Measurements from ENCODE around the gene VSIG8.

GRCh38 chr1:159889821-159890252 lies 27.4 kb upstream of the VSIG8 start:
- peak; percentile 67 for TF ChIP-seq GABPA (tag; conservative IDR thresholded peaks at IDR 0.05; ENCODE audit: low read depth)
- peak; percentile 35; the same call in 1 of the 2 replicates for TF ChIP-seq EP300 (IDR thresholded peaks at IDR 0.05; ENCODE audit: low read length)
- TF ChIP-seq, protein P1, sequence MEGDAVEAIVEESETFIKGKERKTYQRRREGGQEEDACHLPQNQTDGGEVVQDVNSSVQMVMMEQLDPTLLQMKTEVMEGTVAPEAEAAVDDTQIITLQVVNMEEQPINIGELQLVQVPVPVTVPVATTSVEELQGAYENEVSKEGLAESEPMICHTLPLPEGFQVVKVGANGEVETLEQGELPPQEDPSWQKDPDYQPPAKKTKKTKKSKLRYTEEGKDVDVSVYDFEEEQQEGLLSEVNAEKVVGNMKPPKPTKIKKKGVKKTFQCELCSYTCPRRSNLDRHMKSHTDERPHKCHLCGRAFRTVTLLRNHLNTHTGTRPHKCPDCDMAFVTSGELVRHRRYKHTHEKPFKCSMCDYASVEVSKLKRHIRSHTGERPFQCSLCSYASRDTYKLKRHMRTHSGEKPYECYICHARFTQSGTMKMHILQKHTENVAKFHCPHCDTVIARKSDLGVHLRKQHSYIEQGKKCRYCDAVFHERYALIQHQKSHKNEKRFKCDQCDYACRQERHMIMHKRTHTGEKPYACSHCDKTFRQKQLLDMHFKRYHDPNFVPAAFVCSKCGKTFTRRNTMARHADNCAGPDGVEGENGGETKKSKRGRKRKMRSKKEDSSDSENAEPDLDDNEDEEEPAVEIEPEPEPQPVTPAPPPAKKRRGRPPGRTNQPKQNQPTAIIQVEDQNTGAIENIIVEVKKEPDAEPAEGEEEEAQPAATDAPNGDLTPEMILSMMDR (IDR thresholded peaks at IDR 0.05 in 2 of 3, conservative IDR thresholded peaks at IDR 0.05 in 1 of 3; ENCODE audit: insufficient read depth in 2 of 3, low read depth in 1 of 3, low read length in 3 of 3), result no peak
- TF ChIP-seq, protein P2, sequence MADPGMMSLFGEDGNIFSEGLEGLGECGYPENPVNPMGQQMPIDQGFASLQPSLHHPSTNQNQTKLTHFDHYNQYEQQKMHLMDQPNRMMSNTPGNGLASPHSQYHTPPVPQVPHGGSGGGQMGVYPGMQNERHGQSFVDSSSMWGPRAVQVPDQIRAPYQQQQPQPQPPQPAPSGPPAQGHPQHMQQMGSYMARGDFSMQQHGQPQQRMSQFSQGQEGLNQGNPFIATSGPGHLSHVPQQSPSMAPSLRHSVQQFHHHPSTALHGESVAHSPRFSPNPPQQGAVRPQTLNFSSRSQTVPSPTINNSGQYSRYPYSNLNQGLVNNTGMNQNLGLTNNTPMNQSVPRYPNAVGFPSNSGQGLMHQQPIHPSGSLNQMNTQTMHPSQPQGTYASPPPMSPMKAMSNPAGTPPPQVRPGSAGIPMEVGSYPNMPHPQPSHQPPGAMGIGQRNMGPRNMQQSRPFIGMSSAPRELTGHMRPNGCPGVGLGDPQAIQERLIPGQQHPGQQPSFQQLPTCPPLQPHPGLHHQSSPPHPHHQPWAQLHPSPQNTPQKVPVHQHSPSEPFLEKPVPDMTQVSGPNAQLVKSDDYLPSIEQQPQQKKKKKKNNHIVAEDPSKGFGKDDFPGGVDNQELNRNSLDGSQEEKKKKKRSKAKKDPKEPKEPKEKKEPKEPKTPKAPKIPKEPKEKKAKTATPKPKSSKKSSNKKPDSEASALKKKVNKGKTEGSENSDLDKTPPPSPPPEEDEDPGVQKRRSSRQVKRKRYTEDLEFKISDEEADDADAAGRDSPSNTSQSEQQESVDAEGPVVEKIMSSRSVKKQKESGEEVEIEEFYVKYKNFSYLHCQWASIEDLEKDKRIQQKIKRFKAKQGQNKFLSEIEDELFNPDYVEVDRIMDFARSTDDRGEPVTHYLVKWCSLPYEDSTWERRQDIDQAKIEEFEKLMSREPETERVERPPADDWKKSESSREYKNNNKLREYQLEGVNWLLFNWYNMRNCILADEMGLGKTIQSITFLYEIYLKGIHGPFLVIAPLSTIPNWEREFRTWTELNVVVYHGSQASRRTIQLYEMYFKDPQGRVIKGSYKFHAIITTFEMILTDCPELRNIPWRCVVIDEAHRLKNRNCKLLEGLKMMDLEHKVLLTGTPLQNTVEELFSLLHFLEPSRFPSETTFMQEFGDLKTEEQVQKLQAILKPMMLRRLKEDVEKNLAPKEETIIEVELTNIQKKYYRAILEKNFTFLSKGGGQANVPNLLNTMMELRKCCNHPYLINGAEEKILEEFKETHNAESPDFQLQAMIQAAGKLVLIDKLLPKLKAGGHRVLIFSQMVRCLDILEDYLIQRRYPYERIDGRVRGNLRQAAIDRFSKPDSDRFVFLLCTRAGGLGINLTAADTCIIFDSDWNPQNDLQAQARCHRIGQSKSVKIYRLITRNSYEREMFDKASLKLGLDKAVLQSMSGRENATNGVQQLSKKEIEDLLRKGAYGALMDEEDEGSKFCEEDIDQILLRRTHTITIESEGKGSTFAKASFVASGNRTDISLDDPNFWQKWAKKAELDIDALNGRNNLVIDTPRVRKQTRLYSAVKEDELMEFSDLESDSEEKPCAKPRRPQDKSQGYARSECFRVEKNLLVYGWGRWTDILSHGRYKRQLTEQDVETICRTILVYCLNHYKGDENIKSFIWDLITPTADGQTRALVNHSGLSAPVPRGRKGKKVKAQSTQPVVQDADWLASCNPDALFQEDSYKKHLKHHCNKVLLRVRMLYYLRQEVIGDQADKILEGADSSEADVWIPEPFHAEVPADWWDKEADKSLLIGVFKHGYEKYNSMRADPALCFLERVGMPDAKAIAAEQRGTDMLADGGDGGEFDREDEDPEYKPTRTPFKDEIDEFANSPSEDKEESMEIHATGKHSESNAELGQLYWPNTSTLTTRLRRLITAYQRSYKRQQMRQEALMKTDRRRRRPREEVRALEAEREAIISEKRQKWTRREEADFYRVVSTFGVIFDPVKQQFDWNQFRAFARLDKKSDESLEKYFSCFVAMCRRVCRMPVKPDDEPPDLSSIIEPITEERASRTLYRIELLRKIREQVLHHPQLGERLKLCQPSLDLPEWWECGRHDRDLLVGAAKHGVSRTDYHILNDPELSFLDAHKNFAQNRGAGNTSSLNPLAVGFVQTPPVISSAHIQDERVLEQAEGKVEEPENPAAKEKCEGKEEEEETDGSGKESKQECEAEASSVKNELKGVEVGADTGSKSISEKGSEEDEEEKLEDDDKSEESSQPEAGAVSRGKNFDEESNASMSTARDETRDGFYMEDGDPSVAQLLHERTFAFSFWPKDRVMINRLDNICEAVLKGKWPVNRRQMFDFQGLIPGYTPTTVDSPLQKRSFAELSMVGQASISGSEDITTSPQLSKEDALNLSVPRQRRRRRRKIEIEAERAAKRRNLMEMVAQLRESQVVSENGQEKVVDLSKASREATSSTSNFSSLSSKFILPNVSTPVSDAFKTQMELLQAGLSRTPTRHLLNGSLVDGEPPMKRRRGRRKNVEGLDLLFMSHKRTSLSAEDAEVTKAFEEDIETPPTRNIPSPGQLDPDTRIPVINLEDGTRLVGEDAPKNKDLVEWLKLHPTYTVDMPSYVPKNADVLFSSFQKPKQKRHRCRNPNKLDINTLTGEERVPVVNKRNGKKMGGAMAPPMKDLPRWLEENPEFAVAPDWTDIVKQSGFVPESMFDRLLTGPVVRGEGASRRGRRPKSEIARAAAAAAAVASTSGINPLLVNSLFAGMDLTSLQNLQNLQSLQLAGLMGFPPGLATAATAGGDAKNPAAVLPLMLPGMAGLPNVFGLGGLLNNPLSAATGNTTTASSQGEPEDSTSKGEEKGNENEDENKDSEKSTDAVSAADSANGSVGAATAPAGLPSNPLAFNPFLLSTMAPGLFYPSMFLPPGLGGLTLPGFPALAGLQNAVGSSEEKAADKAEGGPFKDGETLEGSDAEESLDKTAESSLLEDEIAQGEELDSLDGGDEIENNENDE (IDR thresholded peaks at IDR 0.05; ENCODE audit: low read depth, low read length), result no peak
- no peak for TF ChIP-seq ZNF274 (IDR thresholded peaks at IDR 0.05; ENCODE audit: borderline replicate concordance, low read depth, low read length)
- TF ChIP-seq, protein P3, sequence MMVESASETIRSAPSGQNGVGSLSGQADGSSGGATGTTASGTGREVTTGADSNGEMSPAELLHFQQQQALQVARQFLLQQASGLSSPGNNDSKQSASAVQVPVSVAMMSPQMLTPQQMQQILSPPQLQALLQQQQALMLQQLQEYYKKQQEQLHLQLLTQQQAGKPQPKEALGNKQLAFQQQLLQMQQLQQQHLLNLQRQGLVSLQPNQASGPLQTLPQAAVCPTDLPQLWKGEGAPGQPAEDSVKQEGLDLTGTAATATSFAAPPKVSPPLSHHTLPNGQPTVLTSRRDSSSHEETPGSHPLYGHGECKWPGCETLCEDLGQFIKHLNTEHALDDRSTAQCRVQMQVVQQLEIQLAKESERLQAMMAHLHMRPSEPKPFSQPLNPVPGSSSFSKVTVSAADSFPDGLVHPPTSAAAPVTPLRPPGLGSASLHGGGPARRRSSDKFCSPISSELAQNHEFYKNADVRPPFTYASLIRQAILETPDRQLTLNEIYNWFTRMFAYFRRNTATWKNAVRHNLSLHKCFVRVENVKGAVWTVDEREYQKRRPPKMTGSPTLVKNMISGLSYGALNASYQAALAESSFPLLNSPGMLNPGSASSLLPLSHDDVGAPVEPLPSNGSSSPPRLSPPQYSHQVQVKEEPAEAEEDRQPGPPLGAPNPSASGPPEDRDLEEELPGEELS (CRISPR knock-in tag; IDR thresholded peaks at IDR 0.05; ENCODE audit: borderline replicate concordance), result no peak
- no peak for TF ChIP-seq E2F1 (CRISPR knock-in tag; IDR thresholded peaks at IDR 0.05)
- TF ChIP-seq JUND (IDR thresholded peaks at IDR 0.05; ENCODE audit: borderline replicate concordance, low read depth, low read length), result peak; percentile 90
- peak; percentile 77; the same call in 1 of the 3 replicates for TF ChIP-seq JUND (tag; IDR thresholded peaks at IDR 0.05; ENCODE audit: borderline replicate concordance, low read depth, low read length)
- no peak for TF ChIP-seq KLF16 (IDR thresholded peaks at IDR 0.05)
- TF ChIP-seq ZKSCAN3 (CRISPR knock-in tag; IDR thresholded peaks at IDR 0.05), result no peak

All from K562 (cell line).